Myocyte (in vitro differentiated cells): Measurements from ENCODE around the gene SLC9B1. TPM values are rescaled to one million over a fixed set of nuclear protein-coding genes. Genes with fewer than 3 reads are reported as not detected.
"Not testable (repeated sequence)": the region's sequence is repeated elsewhere in the genome, so short reads cannot be mapped to it uniquely, and the experiment has no call there.

Source experiments
- DNase-seq: peaks from one replicate; pipeline ENCODE4 v3.0.0-alpha.2; 2012; ENCODE audit warnings: low read depth
- total RNA-seq: library from RNA; depleted of rRNA; stranded (reverse); fragments of >200 nt; gene quantifications from 2 replicates; pipeline ENCODE4 v1.2.3, GENCODE V29; 2014

The SLC9B1 gene
- total RNA-seq, 1 donor from 2014 or later, result 2.4 TPM

DNA sequence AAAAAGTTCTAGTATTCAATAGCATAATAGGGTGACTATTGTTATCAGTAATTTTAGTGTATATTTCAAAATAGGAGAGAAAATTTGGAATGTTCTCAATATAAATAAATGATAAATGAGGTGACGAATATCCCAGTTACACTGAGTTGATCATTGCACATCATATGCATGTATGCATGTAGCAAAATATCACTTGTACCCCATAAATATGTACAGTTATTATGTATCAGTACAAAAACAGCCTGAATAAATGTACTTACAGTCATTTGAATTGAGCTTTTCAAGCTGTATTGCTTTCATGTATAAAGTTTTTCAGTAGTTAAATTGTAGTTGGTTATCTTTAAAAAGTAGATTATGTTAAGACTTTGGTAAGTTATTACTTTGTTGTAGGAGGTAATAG lies 138.2 kb downstream of the SLC9B1 start:
- DNase-seq, result no peak

- no peak for DNase-seq
These were observed 140.6 kb downstream of the SLC9B1 start for GRCh38 chr4:102878901-102879300.

- DNase-seq, result not testable (repeated sequence)
These were observed 141.2 kb downstream of the SLC9B1 start for GRCh38 chr4:102878349-102878748.

DNA sequence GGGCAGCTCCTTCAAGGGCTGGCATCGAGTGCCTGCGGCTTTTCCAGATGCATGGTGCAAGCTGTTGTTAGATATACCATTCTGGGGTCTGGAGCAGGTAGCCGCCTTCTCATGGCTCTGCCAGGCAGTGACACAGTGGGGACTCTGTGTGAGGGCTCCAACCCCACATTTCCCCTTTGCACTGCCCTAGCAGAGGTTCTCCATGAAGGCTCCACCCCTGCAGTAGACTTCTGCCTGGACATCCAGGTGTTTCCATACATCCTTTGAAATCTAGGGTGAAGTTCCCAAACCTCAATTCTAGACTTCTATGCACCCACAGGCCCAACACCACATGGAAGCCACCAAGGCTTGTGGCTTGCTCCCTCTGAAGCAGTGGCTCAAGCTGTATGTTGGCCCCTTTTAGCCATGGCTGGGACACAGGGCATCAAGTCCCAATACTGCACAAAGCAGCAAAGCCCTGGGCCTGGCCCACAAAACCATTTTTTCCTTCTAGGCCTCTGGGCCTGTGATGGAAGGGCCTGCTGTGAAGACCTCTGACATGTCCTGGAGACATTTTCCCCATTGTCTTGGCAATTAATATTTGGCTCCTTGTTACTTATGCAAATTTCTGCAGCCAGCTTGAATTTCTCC lies 141.9 kb downstream of the SLC9B1 start:
- not testable (repeated sequence) for DNase-seq

DNA sequence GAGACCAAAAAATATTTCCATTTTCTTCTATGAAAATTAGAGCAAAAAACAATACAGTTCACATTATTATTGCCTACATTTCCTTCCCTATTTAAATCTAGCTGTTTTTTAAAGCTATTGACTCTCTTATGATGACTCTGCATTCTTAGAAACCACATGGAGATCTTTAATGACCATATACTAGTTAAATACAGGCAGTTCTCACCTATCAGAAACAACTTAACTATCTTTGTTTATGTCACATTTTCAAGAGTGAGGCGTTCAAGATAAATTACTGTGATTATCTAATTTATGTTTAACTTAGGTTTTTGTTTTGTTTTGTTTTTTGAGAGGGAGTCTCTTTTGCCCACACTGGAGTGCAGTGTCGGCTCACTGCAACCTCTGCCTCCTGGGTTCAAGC lies 147.7 kb downstream of the SLC9B1 start:
- no peak for DNase-seq

GRCh38 chr4:102869569-102870197 lies 149.8 kb downstream of the SLC9B1 start:
- DNase-seq, result no peak

DNA sequence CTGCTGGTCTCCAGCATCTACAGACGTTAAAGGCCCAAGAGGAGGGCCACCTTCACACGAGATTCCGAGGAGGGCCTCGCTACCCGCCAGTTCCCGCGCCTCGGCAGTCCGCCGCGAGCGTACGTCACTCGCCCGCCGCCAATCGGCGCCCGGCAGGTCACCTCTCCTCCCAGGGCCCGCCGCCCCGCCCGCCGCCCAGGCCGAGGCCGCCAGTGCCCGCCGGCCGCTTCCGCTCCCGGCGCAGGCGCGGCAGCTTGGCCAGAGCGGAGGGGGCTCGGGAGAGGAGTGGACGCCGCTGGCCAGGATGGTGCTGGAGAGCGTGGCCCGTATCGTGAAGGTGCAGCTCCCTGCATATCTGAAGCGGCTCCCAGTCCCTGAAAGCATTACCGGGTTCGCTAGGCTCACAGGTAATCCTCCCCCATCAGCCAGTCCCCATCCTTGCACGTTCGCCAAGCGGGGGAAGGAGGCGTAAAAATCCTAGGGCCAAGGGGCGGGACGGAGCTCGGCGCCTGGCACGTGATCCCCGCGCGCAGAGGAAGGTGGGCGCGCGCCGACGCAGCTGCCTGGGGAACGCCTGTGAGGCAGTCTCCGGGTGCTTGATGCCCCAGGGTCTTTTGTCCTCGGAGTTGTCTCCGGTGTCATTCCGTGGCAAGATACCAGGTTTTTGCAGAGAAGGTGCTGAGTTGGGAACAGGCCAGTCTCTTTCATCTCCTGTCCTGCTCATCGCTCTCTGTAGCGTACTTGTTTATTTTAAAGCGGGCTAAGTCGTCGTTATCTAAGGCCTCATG lies 150.5 kb downstream of the SLC9B1 start, which contains the start of gene CISD2:
CISD2 (plus strand) TSS at position 212 of the 788 bp plus-strand sequence; CDS start at position 305, 93 bp downstream.
- DNase-seq, result peak; percentile 92

- no peak for DNase-seq
These were observed 151.2 kb downstream of the SLC9B1 start for GRCh38 chr4:102868153-102868780.

GRCh38 chr4:102867278-102868152 lies 152.0 kb downstream of the SLC9B1 start:
- DNase-seq, result no peak

DNA sequence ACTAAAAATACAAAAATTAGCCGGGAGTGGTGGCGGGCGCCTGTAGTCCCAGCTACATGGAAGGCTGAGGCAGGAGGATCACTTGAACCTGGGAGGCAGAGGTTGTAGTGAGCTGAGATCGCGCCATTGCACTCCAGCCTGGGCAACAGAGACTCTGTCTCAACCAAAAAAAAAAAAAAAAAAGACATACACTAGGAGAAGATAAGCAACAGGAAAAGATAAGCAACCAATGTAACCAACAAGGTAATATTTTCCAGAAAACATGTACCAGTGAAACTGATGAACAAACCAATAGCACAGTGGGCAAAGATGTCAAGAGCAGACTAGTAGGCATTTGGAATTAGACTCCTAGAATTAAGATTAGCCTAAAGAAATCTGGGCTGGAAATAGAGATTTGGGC lies 154.2 kb downstream of the SLC9B1 start:
- DNase-seq, result not testable (repeated sequence)

GRCh38 chr4:102862747-102863146 lies 156.8 kb downstream of the SLC9B1 start:
- DNase-seq, result no peak

DNA sequence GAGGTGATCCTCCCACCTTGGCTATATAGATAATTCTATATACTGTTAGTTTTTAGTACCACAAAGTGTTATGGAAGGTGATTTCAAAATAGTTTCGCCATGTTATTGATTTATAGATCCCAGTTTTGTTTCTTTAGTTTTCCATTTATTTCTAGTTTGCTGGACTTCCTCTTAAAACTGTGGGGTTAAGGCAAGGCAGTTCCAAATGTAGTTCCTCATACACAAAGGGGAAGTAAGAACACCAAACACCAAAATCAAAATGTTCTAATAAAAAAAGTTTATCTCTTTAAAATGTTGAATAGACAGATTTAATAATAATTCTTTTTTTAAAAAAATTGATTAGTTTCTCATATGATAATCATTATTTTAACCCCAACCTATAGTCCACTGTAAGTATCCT lies 157.5 kb downstream of the SLC9B1 start:
- no peak for DNase-seq

DNA sequence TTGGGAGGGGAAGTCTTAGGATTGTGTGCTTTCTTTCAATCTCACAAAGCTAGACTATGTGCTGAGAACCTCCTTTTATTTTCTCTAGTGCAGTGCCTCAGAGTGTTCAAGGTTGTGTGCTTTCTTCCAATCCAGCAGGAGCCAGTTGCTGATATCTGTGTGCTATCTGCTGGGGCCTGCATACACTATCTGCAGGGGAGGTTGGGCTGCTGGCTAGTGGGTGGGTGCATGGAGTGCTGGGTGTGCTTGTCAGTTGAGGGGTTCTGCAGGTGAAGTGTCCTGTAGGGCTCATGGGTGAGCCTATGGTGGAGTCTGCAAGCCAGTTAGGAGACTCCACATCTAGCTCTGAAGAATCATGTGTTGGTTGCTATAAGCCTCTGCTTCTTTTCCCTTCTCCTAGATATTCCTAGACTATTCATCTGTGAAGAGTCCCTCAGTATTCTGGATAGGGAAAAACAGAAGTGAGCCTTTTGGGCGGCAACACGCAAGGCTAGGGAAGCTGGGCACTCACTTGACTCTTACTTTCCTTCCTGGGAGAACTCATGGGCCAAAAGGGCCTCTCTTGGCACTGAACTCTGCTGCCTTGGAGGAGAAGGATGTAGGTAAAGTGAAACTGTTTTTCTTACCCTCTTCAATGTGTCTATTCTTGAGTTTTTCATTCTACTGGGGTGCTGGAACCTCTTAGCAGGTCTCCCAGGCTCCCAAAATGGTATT lies 158.7 kb downstream of the SLC9B1 start:
- DNase-seq, result no peak

DNA sequence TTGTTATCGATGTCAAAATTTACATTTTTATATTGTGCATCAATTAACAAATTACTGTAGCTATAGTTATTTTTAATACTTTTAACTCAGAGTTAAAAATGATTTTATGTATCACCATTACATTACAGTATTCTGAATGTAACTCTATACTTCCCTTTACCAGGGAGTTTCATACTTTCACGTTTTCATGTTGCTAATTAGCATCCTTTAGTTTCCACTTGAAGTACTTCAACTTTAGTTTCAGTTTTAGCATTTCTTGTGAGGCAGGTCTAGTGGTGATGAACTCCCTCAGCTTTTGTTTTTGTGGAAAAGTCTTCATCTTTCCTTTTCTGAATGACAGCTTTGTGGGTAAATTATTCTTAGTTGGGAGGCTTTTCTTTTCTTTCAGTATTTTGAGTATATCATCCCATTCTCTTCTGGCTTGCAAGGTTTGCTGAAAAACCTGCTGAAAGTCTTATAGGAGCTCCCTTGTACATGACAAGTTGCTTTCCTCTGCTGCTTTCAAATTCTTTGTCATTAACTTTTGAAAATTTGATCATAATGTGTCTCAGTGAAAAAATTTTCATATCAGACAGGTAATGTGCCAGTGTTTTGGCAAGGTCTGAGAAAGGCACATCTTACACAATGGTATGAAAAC lies 160.6 kb downstream of the SLC9B1 start:
- no peak for DNase-seq

Other genes starting within 250 kb of the SLC9B1 start
- 447 and 572 TPM in 2 replicates for gene UBE2D3, start 192.2 kb downstream of the SLC9B1 start, total RNA-seq
- gene CISD2, start 150.7 kb downstream of the SLC9B1 start, total RNA-seq, result 39.0 and 39.5 TPM in 2 replicates
- 9.7 and 10.6 TPM in 2 replicates for gene SLC9B2, start 57.1 kb upstream of the SLC9B1 start, total RNA-seq
- 52.0 and 69.8 TPM in 2 replicates for gene BDH2, start 80.1 kb upstream of the SLC9B1 start, total RNA-seq
- 1.5 and 2.9 TPM in 2 replicates for gene CENPE, start 178.6 kb upstream of the SLC9B1 start, total RNA-seq